ENCODE data around the gene AP3D1. TPM values are rescaled to one million over a fixed set of nuclear protein-coding genes. Genes with fewer than 3 reads are reported as not detected.

The AP3D1 gene
- total RNA-seq, 2 donors from 2014 or later = 81.4 to 116 TPM

GRCh38 chr19:2062389-2062729 is 89.0 kb downstream of the AP3D1 start:
- ATAC-seq (ENCODE audit: insufficient number of reproducible peaks, low FRiP score, low read depth) (no peak), DNase-seq (ENCODE audit: low spot score) (no peak)
- Histone ChIP-seq H3K9me3 (no peaks in the 10 kb centered on the region), H3K4me3 (peak overlapping the region; percentile 85), H3K27me3 (replicated peaks; ENCODE audit: insufficient read depth) (no peaks in the 10 kb centered on the region), H3K4me1 (ENCODE audit: control insufficient read depth in 1 of 2, low read depth in 2 of 2) (peaks cover 21 to 40% of the 10 kb centered on the region in 2 donors), H3K36me3 (no peaks in the 10 kb centered on the region), H3K27ac (no peak overlapping the region)
- TF ChIP-seq CTCF (IDR thresholded peaks at IDR 0.05) = no peak

GRCh38 chr19:2061495-2062388 is 89.6 kb downstream of the AP3D1 start:
- DNase-seq (ENCODE audit: low spot score) = peak; percentile 99
- Histone ChIP-seq H3K36me3 (no peaks in the 10 kb centered on the region), H3K27ac (peak overlapping the region; percentile 95 to 96), H3K4me3 (peak overlapping the region; percentile 85), H3K9me3 (no peaks in the 10 kb centered on the region), H3K27me3 (replicated peaks; ENCODE audit: insufficient read depth) (no peaks in the 10 kb centered on the region), H3K4me1 (ENCODE audit: control insufficient read depth in 1 of 2, low read depth in 2 of 2) (peaks cover 21 to 40% of the 10 kb centered on the region in 2 donors)
- peak; percentile 86 for ATAC-seq (ENCODE audit: insufficient number of reproducible peaks, low FRiP score, low read depth)
- TF ChIP-seq CTCF (IDR thresholded peaks at IDR 0.05) = no peak

GRCh38 chr19:2060884-2061494 is 90.4 kb downstream of the AP3D1 start:
- TF ChIP-seq CTCF (IDR thresholded peaks at IDR 0.05) = no peak
- Histone ChIP-seq H3K27ac (peak overlapping the region; percentile 95 to 96), H3K9me3 (no peaks in the 10 kb centered on the region), H3K4me3 (peak overlapping the region; percentile 85), H3K27me3 (replicated peaks; ENCODE audit: insufficient read depth) (no peaks in the 10 kb centered on the region), H3K4me1 (ENCODE audit: control insufficient read depth in 1 of 2, low read depth in 2 of 2) (peaks cover 24 to 44% of the 10 kb centered on the region in 2 donors), H3K36me3 (no peaks in the 10 kb centered on the region)
- DNase-seq (ENCODE audit: low spot score) (no peak), ATAC-seq (ENCODE audit: insufficient number of reproducible peaks, low FRiP score, low read depth) (peak; percentile 3)

DNA sequence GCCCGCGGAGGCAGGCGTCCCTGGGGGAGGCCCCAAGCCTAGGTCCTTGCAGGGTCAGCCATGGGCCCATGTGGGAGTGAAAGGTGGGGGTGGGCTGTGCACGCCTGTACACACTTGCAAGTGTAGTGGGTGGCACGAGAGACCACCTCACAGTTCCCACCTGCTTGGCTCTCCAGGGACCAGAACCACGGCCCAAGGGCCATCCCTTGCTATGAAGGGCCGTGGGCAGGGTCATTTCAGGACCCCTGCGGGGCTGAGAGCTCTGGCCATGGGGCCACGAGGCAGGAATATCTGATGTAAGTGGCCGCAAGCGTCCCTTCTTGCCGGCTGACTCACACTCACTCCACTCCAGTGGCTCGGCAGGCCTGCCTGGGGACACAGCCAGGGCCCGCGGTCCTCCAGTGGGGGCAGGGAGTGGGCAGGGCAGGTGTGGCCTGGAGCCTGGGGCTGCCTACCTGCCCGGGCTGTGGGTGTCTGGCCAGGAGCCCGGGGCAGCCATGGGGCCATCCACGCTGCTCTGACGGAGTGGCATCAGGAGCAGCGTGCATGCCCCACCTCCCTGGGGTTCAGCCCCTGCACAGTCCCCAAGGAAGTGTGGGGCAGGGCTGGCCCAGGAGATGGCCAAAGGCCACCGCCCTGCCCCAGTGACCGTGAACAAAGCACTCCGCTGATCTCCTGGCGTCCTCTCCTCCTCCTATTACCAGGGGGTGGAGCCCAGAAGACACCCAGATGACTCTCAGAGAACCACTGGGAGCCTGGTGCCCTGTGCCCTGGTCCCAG is 91.8 kb downstream of the AP3D1 start:
- no peaks in the 10 kb centered on the region for H3K27me3 ChIP-seq (replicated peaks; ENCODE audit: insufficient read depth)
- ATAC-seq (ENCODE audit: insufficient number of reproducible peaks, low FRiP score, low read depth) (peak; percentile 12), DNase-seq (ENCODE audit: low spot score) (no peak)
- H3K27ac ChIP-seq = peak overlapping the region; percentile 95 to 96
- H3K4me1 ChIP-seq (ENCODE audit: control insufficient read depth in 1 of 2, low read depth in 2 of 2) = peaks cover 29 to 46% of the 10 kb centered on the region in 2 donors
- H3K36me3 ChIP-seq = no peaks in the 10 kb centered on the region
- peak overlapping the region; percentile 85 for H3K4me3 ChIP-seq
- H3K9me3 ChIP-seq = no peaks in the 10 kb centered on the region
- TF ChIP-seq CTCF (IDR thresholded peaks at IDR 0.05) = no peak
